PC-9 (cell line): Measurements from ENCODE around the gene RIBC2. TPM values are rescaled to one million over a fixed set of nuclear protein-coding genes. Genes with fewer than 3 reads are reported as not detected.

Experiments
- BruUV-seq: library from RNA; stranded (reverse); fragments of 400-500 nt; replicated peaks from 2 replicates; lab custom pipeline; 2021; lab: Mats Ljungman, UMichigan
- CTCF ChIA-PET: fragments of 300-600 bp; sonication (Branson Sonifier 250); formaldehyde crosslinking; loops from one replicate; lab custom pipeline; 2022; ENCODE audit warnings: antibody characterized with exemption; lab: Charles Lee
- POLR2A ChIA-PET: fragments of 300-600 bp; sonication (Branson Sonifier 250); formaldehyde crosslinking; loops from one replicate; lab custom pipeline; 2022; ENCODE audit warnings: antibody characterized with exemption; ENCODE audit not compliant: unreplicated experiment; lab: Charles Lee
- DNase-seq, 2 experiments: peaks; one replicate each; pipeline versions ENCODE4 v3.0.0 to v3.0.0-alpha.2; 2015 to 2022; ENCODE audit warnings: mixed read lengths in 1 of 2
- H2AFZ ChIP-seq: fragments of 200-600 bp; sonication (generic); 2 replicates; pipeline ENCODE4 v1.8.1; 2017; ENCODE audit warnings: antibody characterized with exemption
- H3F3A ChIP-seq: fragments of 200-600 bp; sonication (generic); 2 replicates; pipeline ENCODE4 v1.8.1; 2017; ENCODE audit warnings: antibody characterized with exemption, mild to moderate bottlenecking, low read depth; ENCODE audit not compliant: insufficient read depth
- H3K27ac ChIP-seq: fragments of 200-600 bp; sonication (generic); 2 replicates; pipeline ENCODE4 v1.6.1; 2016; ENCODE audit warnings: mixed run types
- H3K27me3 ChIP-seq: fragments of 200-600 bp; sonication (generic); 2 replicates; pipeline ENCODE4 v1.6.1; 2016; ENCODE audit warnings: low read depth, mixed run types; ENCODE audit not compliant: insufficient read depth
- H3K36me3 ChIP-seq: fragments of 200-600 bp; sonication (generic); 2 replicates; pipeline ENCODE4 v1.6.1; 2016; ENCODE audit warnings: low read depth, mixed run types
- H3K4me1 ChIP-seq: fragments of 200-600 bp; sonication (generic); replicated peaks from 2 replicates; pipeline ENCODE4 v1.6.1; 2016; ENCODE audit warnings: mixed run types; ENCODE audit not compliant: insufficient read depth
- H3K4me2 ChIP-seq: fragments of 200-600 bp; sonication (generic); 2 replicates; pipeline ENCODE4 v1.6.1; 2017; ENCODE audit warnings: mixed run types
- H3K4me3 ChIP-seq: fragments of 200-600 bp; sonication (generic); 2 replicates; pipeline ENCODE4 v1.6.1; 2016; ENCODE audit warnings: mixed run types
- H3K79me2 ChIP-seq: fragments of 200-600 bp; sonication (generic); 2 replicates; pipeline ENCODE4 v1.6.1; 2017; ENCODE audit warnings: low read depth, mixed run types
- H3K9me2 ChIP-seq: fragments of 200-600 bp; sonication (generic); 2 replicates; pipeline ENCODE4 v1.8.1; 2017; ENCODE audit warnings: mild to moderate bottlenecking; ENCODE audit not compliant: insufficient read depth
- H3K9me3 ChIP-seq: fragments of 200-600 bp; sonication (generic); 2 replicates; pipeline ENCODE4 v1.8.1; 2016; ENCODE audit warnings: low read depth; ENCODE audit not compliant: insufficient read depth
- H4K20me1 ChIP-seq: fragments of 200-600 bp; sonication (generic); 2 replicates; pipeline ENCODE4 v1.8.1; 2017; ENCODE audit not compliant: insufficient read depth
- EZH2 ChIP-seq: fragments of 200-600 bp; sonication (generic); IDR thresholded peaks from 2 replicates; pipeline ENCODE4 v1.8.0; 2017; ENCODE audit warnings: antibody characterized with exemption, low read depth
- intact Hi-C: fragments of 100-400 bp; cut with micrococcal nuclease; formaldehyde crosslinking; loops from one replicate; pipeline ENCODE4 v1.10.0; 2022; ENCODE audit not compliant: unreplicated experiment
- total RNA-seq: library from RNA; stranded (reverse); gene quantifications from 2 replicates; pipeline ENCODE4 v1.2.3, GENCODE V29; 2021
- TF ChIP-seq, protein P1 (sequence below): fragments of 200-600 bp; sonication (generic); conservative IDR thresholded peaks from 2 replicates; pipeline ENCODE4 v1.6.1; 2017; ENCODE audit warnings: mixed run types, antibody characterized with exemption, mild to moderate bottlenecking, moderate library complexity

RIBC2 gene
- total RNA-seq, 1 experiment from 2014 or later = 11.0 TPM

DNA sequence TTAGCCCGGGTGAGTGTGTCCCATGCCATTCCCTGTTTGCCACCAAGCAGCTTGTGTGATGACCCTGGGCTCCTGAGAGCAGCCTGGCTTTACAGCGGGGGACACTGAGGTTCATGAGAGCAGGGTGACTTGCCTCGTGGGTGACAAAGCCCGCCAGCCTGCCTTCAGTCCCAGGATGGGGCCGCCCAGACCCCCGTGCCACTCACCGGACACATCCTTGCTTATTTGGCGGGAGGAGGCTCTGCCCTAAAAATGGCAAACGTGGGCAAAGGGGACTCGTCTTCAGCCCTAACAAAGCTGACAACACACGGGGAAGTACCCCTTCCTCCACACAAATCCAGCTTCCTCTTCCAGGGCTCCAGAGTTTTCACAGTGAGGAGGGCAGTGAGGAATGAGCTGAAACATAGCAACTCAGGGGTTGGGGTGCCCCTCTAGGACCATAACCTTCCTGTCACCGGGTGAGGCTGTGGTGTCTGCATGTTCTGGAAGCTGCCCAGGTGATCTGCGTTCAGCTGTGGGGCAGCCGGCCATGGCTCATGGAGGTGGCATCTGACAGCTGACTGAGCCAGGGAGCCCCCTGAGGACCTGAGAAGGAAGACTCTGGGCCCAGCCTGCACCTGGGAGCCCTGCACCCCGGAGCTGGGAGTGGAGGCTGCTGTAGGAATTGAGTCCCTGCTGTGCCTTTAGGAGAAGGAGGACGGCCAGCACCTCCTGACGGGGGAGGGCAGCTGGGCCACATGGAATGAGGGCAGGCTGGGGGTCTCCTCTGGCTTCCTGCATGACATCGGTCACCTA, 16.7 kb downstream of the RIBC2 start:
- no TSS peak for BruUV-seq
- Histone ChIP-seq H4K20me1 (no peaks in the 10 kb centered on the region), H3K27ac (no peak overlapping the region), H3F3A (peaks cover under 1% of the 10 kb centered on the region; the same call in 1 of the 2 replicates), H2AFZ (no peak overlapping the region), H3K4me2 (no peak overlapping the region), H3K27me3 (no peaks in the 10 kb centered on the region), H3K9me2 (no peaks in the 10 kb centered on the region), H3K79me2 (no peaks in the 10 kb centered on the region), H3K36me3 (no peaks in the 10 kb centered on the region), H3K4me1 (peaks cover 7% of the 10 kb centered on the region), H3K4me3 (no peak overlapping the region), H3K9me3 (no peaks in the 10 kb centered on the region)
- POLR2A ChIA-PET = no interaction called here
- no peak for DNase-seq
- TF ChIP-seq, protein P1, sequence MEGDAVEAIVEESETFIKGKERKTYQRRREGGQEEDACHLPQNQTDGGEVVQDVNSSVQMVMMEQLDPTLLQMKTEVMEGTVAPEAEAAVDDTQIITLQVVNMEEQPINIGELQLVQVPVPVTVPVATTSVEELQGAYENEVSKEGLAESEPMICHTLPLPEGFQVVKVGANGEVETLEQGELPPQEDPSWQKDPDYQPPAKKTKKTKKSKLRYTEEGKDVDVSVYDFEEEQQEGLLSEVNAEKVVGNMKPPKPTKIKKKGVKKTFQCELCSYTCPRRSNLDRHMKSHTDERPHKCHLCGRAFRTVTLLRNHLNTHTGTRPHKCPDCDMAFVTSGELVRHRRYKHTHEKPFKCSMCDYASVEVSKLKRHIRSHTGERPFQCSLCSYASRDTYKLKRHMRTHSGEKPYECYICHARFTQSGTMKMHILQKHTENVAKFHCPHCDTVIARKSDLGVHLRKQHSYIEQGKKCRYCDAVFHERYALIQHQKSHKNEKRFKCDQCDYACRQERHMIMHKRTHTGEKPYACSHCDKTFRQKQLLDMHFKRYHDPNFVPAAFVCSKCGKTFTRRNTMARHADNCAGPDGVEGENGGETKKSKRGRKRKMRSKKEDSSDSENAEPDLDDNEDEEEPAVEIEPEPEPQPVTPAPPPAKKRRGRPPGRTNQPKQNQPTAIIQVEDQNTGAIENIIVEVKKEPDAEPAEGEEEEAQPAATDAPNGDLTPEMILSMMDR = no peak
- no peak for TF ChIP-seq EZH2
- CTCF ChIA-PET = interaction anchor here (0.6 kb wide), 1 partner anchor 177 kb away, joined by 4 read pairs; no protein-coding TSS in a partner anchor
- intact Hi-C loops = loop anchor here (5.0 to 10.0 kb wide), 2 partner anchors 115 to 148 kb away; partner anchors contain the start of gene UPK3A

DNA sequence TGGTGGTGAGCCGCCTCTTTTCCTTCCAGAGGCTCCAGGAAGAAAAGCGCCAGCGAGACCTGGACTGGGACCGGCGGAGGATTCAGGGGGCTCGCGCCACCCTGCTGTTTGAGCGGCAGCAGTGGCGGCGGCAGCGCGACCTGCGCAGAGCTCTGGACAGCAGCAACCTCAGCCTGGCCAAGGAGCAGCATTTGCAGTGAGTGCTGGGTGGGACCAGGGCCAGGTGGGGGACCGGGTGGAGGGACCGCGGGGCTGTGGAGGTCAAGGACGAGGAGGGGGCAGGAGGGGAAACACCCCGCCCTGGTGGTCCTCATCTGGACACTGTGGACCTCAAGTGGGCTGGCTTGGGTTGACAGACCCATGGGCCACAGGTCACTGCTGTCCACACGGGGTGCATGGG, 17.4 kb downstream of the RIBC2 start:
- Histone ChIP-seq H4K20me1 (no peaks in the 10 kb centered on the region), H3K79me2 (no peaks in the 10 kb centered on the region), H3K27me3 (no peaks in the 10 kb centered on the region), H3F3A (no peaks in the 10 kb centered on the region), H3K9me3 (no peaks in the 10 kb centered on the region), H3K4me1 (peaks cover 6% of the 10 kb centered on the region), H3K4me3 (no peak overlapping the region), H3K36me3 (no peaks in the 10 kb centered on the region), H3K4me2 (no peak overlapping the region), H3K9me2 (no peaks in the 10 kb centered on the region), H3K27ac (no peak overlapping the region), H2AFZ (no peak overlapping the region)
- BruUV-seq = no TSS peak
- POLR2A ChIA-PET = interaction anchor here (0.9 kb wide), 1 partner anchor 12 kb away, joined by 7 read pairs; no protein-coding TSS in a partner anchor
- TF ChIP-seq, protein P1 = no peak
- TF ChIP-seq EZH2 = no peak
- DNase-seq = no peak
- CTCF ChIA-PET = interaction anchor here (0.6 kb wide), 1 partner anchor 178 kb away, joined by 4 read pairs; no protein-coding TSS in a partner anchor
- intact Hi-C loops = loop anchor here (5.0 to 10.0 kb wide), 2 partner anchors 116 to 149 kb away; partner anchors contain the start of gene UPK3A

DNA sequence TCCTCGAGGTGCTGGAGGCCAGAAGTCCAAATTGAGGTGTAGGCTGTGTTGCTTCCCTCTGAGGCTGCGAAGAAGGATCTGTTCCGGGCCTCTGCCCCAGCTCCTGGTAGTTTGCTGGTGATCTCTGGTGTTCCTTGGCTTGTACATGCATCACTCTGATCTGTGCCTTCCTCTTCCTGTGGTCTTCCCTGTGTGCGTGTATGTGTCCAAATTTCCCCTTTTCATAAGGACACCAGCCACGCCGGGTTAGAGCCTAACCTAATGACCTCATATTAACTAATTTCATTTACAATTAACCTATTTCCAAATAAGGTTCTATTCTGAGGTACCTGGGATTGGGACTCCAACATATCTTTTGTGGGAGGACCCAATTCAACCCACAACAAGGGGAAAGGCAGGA, 21.5 kb downstream of the RIBC2 start:
- POLR2A ChIA-PET = interaction anchor here (0.5 to 0.6 kb wide), 2 partner anchors 10 to 477 kb away, joined by 3 to 5 read pairs; no protein-coding TSS in a partner anchor
- H3K79me2 ChIP-seq = no peaks in the 10 kb centered on the region
- H2AFZ ChIP-seq = no peak overlapping the region
- H3K4me2 ChIP-seq = peak overlapping the region; percentile 49
- CTCF ChIA-PET = no interaction called here
- TF ChIP-seq, protein P1 = no peak
- TF ChIP-seq EZH2 = no peak
- H4K20me1 ChIP-seq = no peaks in the 10 kb centered on the region
- H3K27me3 ChIP-seq = no peaks in the 10 kb centered on the region
- BruUV-seq = no TSS peak
- no peaks in the 10 kb centered on the region for H3K9me2 ChIP-seq
- intact Hi-C loops = loop anchor here (1.0 to 10.0 kb wide), 3 partner anchors 120 to 166 kb away; partner anchors contain the start of gene UPK3A
- no peak overlapping the region for H3K27ac ChIP-seq
- DNase-seq = no peak
- no peak overlapping the region for H3K4me3 ChIP-seq
- 0 out of 2 replicates have a peak, but pooled peaks cover 5% of the 10 kb centered on the region for H3F3A ChIP-seq
- H3K9me3 ChIP-seq = no peaks in the 10 kb centered on the region
- peaks cover 9% of the 10 kb centered on the region for H3K4me1 ChIP-seq
- H3K36me3 ChIP-seq = no peaks in the 10 kb centered on the region
